Coronary artery (tissue), 2 donors: Measurements from ENCODE around the gene LAMP1.

Experiments
- DNase-seq: peaks from one replicate; pipeline ENCODE4 v3.0.0-alpha.2; 2017; ENCODE audit warnings: low spot score
- H3K27ac ChIP-seq, 2 donors: fragments of 200-600 bp; sonication (generic); one replicate each; pipeline ENCODE4 v1.5.1; 2016 to 2019
- H3K4me3 ChIP-seq: fragments of 200-600 bp; sonication (generic); 2 replicates; pipeline ENCODE4 v1.5.1; 2016; ENCODE audit warnings: mild to moderate bottlenecking, moderate library complexity
- CTCF ChIP-seq: fragments of 200-600 bp; sonication (generic); IDR thresholded peaks from one replicate; pipeline ENCODE4 v1.5.1; 2019; ENCODE audit warnings: antibody characterized with exemption

LAMP1 gene

DNA sequence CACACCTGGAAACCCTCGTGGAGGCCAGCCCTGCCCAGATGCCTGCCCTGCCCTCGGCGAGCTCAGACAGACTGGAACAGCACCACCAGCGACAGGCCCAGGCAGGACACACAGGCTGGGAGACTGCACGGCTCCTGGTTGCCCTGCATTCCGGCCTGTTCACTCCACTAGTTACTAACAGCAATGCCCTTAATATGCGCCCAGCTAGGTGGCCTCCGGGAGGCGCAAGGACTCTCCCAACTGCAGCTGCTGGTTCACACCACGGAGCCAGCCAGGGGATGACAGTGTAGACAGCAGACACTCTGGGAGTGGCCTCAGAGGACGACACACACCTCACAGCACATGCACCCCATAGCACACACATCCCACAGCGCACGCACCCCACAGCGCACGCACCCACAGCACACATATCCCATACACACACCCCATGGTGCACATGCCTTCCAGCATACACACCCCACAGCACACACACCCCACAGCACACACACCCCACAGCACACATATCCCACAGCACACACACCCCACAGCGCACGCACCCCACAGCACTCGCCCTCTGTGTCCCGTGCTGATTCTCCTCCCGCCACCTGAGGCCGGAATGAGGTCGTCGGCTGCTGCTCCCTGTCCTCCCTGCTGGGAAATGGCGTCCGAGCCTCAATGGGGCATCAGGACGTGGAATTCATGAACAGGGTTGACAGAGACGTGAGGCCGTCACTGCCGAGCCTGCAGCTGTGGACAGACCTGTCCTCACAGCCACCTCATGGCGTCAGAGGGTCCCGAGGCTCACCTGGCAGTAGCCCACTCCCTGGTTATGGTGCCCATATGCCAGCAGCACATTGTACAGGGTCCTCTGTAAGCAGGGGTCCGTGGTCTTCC, 53.3 kb downstream of the LAMP1 start:
- DNase-seq = no peak
- H3K4me3 ChIP-seq = no peak overlapping the region
- TF ChIP-seq CTCF = no peak
- H3K27ac ChIP-seq = no peak overlapping the region

DNA sequence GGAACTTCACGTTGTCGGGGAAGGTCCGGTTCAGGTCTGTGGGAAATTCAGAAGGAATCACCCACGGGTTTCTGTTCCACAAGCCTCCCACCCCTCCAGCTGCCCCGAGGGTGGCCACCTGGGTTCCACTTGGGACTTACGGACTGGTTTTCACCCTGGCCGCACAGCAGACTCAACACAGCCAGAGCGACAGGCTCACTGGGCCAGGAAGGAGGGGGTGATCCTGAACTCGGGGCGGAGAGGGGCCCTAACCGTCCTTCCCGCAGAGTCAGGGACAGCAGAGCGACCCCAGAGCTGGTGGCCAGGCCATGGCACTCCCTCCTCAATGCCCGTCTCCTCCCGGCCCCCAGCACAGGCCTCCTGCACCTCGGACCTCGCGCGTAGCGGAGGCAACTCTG, 53.9 kb downstream of the LAMP1 start:
- Histone ChIP-seq H3K27ac (no peak overlapping the region), H3K4me3 (no peak overlapping the region)
- no peak for DNase-seq
- TF ChIP-seq CTCF = no peak

GRCh38 chr13:113351514-113352026, 54.5 kb downstream of the LAMP1 start:
- H3K27ac ChIP-seq = no peak overlapping the region
- H3K4me3 ChIP-seq = no peak overlapping the region
- TF ChIP-seq CTCF = no peak
- DNase-seq = no peak

GRCh38 chr13:113353254-113353653, 56.2 kb downstream of the LAMP1 start:
- no peak overlapping the region for H3K4me3 ChIP-seq
- no peak for DNase-seq
- no peak overlapping the region for H3K27ac ChIP-seq
- TF ChIP-seq CTCF = no peak

DNA sequence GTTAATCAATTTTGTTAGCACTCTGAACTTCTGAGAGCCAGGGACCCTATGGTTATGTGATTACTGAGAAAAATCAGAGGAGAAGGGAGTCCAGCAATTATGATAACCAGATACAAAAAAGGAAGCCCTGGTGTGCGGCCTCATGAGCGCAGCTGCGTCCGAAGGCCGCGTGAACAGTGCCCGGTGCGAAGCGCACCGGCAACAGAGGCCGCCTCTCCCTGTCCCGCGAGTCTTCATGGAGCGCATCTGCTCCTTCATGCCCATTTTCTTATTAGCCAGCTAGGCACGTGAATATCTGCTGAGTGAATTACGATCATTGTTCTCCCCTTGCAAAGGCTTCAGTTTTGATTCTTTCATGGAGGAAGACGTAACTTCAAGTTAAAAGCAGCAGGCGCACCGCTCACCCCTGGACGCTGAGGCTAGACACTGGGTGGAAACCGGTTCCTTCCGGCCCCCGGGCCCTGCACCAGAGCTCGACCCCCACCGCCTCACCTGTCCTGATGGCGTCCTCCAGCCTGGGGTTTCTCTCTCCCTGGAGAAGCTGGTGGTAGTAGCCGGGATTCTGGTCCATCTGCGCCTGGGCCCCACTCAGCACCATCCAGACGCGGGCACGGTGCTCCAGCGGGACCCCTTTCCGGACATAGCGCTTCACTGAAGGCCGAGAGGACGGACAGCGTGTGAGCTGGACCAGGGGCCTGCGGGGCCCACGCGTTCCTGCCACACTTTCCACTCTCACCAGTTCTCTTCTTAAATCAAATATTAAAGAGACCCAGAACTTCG, 58.0 kb downstream of the LAMP1 start:
- H3K4me3 ChIP-seq = no peak overlapping the region
- TF ChIP-seq CTCF = no peak
- no peak for DNase-seq
- H3K27ac ChIP-seq = no peak overlapping the region

GRCh38 chr13:113355621-113356020, 58.6 kb downstream of the LAMP1 start:
- no peak for TF ChIP-seq CTCF
- H3K27ac ChIP-seq = no peak overlapping the region
- no peak for DNase-seq
- H3K4me3 ChIP-seq = no peak overlapping the region
